Stimulated activated CD8-positive, alpha-beta memory T cell treated with anti-CD3 and anti-CD28 coated beads, Interleukin-15, amount 100 ng/mL, for 4 hours (primary cell): Measurements from ENCODE around the gene WDR38.

Experiments
- DNase-seq, 2 donors: peaks; one replicate each; pipeline ENCODE4 v3.0.0-alpha.2; 2020; ENCODE audit warnings: low read depth in 2 of 2

WDR38 gene

GRCh38 chr9:124882231-124882630 lies 29.0 kb downstream of the WDR38 start:
- DNase-seq, result no peak

DNA sequence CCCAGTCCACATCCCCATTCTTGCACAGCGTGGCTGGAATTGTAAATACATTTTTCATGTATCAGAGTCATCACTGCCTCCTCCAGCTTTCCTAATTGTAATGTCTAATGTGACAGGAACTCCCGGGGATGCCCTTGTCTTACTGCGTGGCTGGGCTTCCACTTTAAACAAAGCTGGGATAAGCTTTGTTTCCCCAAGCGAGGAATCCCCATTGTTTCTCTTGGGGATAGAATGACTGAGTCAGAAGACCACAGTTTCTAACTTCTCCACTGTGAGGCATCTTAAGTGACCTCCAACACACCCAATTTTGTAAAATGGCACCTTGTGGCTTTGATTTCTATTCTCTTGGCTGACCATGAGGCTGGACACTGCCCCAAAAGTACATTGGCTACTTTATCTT lies 31.1 kb downstream of the WDR38 start:
- DNase-seq, result no peak

- DNase-seq, result no peak
Measured at GRCh38 chr9:124885551-124885950, 32.3 kb downstream of the WDR38 start.

- DNase-seq, result no peak
Measured at GRCh38 chr9:124886461-124886860, 33.2 kb downstream of the WDR38 start.

GRCh38 chr9:124886866-124887492 lies 33.7 kb downstream of the WDR38 start:
- no peak for DNase-seq

DNA sequence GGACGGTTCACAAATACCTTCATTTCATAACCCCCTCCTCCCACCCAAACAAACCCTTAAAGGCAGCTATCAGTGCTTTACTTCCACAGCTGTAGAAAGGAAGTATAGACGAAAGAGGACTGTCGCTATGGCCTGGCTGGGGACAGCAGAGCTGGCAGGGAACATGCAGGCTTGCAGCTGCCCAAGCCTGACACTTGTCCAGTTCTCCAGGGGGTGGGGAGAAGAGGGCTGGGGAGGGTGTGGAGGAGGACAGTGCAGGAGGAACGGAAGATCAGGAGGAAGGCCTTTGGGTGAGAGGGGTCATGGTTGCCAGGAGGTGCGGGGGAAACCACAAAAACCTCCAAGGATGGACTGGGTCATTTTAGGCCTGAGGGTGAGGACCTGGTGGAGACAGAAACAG lies 34.6 kb downstream of the WDR38 start:
- DNase-seq, result no peak

DNA sequence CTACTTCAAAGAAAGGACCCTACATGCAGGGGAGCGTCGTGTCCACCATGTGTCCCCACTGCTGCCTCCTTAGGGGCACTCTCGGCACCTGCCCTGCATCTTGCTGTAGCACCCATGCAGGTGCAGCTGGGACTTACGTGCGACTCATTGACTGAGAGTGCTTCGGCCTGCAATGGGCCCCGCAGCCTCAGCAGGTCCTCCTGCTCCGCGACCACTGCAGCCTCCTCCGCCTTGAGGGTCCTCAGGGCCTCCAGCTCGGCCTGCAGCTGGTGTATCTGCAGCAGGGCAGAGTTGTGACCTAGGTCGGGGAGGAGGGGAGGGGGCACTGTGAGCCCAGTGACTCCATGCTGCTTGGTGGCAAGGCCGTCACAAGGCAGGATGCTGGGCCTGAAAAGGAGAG lies 35.7 kb downstream of the WDR38 start:
- no peak for DNase-seq

GRCh38 chr9:124890179-124890578 lies 36.9 kb downstream of the WDR38 start:
- no peak for DNase-seq

DNA sequence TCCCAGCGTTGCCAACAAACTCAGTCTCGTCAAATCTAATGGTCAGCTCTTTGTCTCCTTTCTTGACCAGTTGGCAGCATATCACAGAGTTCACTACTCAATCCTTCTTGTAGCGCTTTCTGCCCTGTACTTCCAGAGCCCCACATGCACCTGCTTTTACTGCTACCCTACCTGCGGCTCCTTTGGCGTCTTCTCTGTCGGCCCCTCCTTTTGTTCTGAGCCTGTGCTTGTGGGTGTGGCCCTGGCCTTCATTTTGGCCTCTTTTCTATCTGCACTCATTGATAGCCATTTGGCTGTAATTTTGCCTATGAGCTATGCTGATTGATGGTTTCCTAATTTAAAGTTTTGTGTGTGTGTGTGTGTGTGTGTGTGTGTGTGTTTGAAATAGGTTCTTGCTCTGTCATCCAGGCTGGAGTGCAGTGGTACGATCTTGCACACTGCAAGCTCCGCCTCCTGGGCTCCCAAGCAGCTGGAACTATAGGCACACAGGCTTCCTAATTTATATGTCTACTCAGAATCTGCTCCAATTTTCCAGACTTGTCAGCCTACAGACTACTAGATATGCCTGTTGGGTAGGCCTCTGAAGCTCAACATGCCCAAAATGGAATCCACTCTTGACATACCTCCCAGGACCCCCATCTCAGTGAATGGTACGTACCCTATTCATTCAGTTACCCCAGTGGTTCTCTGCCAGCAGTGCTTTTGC lies 40.9 kb downstream of the WDR38 start:
- no peak for DNase-seq

DNA sequence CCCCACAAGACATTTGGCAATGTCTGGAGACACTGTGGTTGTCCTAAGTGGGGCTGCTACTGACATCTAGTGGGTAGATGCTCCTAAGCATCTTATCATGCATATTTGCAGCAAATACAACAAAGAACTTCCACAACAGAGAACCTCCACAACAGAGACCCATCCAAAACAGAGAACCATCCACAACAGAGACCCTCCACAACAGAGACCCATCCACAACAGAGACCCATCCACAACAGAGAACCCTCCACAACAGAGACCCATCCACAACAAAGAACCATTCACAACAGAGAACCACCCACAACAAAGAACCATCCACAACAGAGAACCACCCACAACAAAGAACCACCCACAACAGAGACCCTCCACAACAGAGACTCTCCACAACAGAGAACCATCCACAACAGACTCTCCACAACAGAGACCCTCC lies 41.5 kb downstream of the WDR38 start:
- DNase-seq, result no peak

DNA sequence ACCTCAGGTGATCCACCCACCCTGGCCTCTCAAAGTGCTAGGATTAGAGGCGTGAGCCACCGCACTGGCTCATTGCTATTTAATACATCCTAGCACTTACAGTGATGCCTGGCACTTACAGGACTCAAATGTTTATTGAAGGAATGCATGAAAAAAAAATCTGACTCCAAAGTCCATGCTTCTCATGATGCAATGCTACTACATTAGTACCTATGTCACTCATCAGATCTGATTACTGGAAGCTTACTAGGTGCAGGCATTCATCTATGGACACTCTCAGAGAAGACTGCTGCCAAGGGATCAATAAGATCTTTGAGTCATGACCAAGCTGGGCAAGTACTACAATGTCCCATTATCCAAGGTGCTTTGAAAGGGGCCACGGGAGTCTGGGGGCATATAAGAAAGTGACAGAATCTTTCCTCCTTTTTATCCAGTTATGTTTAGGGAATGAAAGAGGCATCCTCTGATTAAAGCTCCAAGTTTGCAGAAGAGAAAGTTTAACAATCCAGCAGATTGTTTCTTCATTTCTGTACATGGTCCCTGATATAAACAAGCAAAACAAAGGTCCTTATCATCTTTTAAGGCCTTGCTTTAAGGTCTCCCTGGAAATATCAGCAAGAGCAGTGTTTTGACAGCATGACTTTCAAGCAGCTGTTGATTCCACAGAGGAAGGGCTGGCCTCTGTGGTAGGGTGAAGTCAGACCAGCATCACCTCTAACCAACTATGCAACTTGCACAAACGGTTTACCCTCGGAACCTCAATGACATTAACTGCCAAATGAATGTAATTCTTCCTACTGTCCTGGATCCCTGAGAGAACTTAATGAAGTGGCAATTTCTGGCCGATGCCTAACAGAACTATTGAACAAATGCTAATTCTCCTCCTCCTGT lies 44.6 kb downstream of the WDR38 start:
- no peak for DNase-seq

DNA sequence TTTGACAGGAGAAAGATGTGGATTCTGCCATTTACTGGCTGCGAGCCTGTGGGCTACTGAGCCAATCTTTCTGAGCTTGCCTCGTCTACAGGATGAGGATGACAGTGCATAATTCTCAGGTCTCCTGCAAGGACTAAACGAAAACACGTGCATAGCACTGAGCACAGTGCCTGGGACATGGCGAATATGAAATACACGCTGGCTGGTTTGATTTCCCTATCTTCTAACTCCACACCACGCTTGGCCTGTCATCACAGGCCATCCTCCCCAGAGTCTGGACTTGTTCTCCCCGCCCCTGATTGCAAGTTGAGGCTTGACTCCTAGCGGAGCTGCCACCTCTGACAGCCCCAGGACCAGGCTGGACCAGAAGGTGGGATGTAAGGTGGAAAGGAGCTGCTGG lies 46.6 kb downstream of the WDR38 start:
- no peak for DNase-seq

- no peak for DNase-seq
Measured at GRCh38 chr9:124906966-124907365, 53.7 kb downstream of the WDR38 start.
